Liver (tissue), 9 donors: Measurements from ENCODE around the gene WDR49. TPM values are rescaled to one million over a fixed set of nuclear protein-coding genes. Genes with fewer than 3 reads are reported as not detected.

Source experiments
- DNase-seq: peaks from one replicate; pipeline ENCODE4 v3.0.0-alpha.2; 2017; ENCODE audit warnings: low spot score
- H3K27ac ChIP-seq, 2 donors: one replicate each; pipeline ENCODE4 v1.7.0; 2013; ENCODE audit warnings: inconsistent platforms in 2 of 2, low read length in 2 of 2, control low read depth in 1 of 2, low read depth in 1 of 2, mild to moderate bottlenecking in 1 of 2
- H3K27me3 ChIP-seq, 4 donors: one replicate each; pipeline versions ENCODE4 v1.6.1 to v1.7.0; 2013; ENCODE audit warnings: low read length in 3 of 4, inconsistent platforms in 1 of 4, mild to moderate bottlenecking in 1 of 4, moderate library complexity in 1 of 4; ENCODE audit not compliant: control insufficient read depth in 4 of 4, insufficient read depth in 4 of 4
- H3K36me3 ChIP-seq, 4 donors: one replicate each; pipeline versions ENCODE4 v1.6.1 to v1.7.0; 2013; ENCODE audit warnings: low read length in 3 of 4, mild to moderate bottlenecking in 3 of 4, low read depth in 1 of 4, moderate library complexity in 1 of 4; ENCODE audit not compliant: control insufficient read depth in 4 of 4, insufficient read depth in 3 of 4
- H3K4me1 ChIP-seq, 4 donors: one replicate each; pipeline versions ENCODE4 v1.6.1 to v1.7.0; 2013; ENCODE audit warnings: low read length in 3 of 4, mild to moderate bottlenecking in 3 of 4, moderate library complexity in 1 of 4; ENCODE audit not compliant: control insufficient read depth in 4 of 4, insufficient read depth in 4 of 4
- H3K4me3 ChIP-seq, 3 donors: one replicate each; pipeline versions ENCODE4 v1.6.1 to v1.7.0; 2013; ENCODE audit warnings: low read length in 3 of 3, control low read depth in 1 of 3, low read depth in 1 of 3, mild to moderate bottlenecking in 1 of 3
- H3K9ac ChIP-seq, 2 donors: one replicate each; pipeline ENCODE4 v1.7.0; 2013; ENCODE audit warnings: low read length in 2 of 2, mild to moderate bottlenecking in 2 of 2, moderate library complexity in 2 of 2, control low read depth in 1 of 2, low read depth in 1 of 2
- H3K9me3 ChIP-seq, 4 donors: one replicate each; pipeline versions ENCODE4 v1.6.1 to v1.7.0; 2013; ENCODE audit warnings: low read length in 3 of 4; ENCODE audit not compliant: control insufficient read depth in 4 of 4
- CTCF ChIP-seq: fragments of 150-350 bp; IDR thresholded peaks from 2 replicates; pipeline ENCODE4 v1.5.1; 2017; ENCODE audit warnings: improper control_type of control experiment, low read depth, low read length; ENCODE audit not compliant: missing input control
- EGR1 ChIP-seq, 2 donors: IDR thresholded peaks; 2 replicates each; pipeline ENCODE4 v1.6.1; 2016 to 2018; ENCODE audit warnings: antibody characterized with exemption in 2 of 2, low read depth in 2 of 2
- FOXA1 ChIP-seq: IDR thresholded peaks from 2 replicates; pipeline ENCODE4 v1.6.1; 2016; ENCODE audit warnings: antibody characterized with exemption
- FOXA2 ChIP-seq: IDR thresholded peaks from 2 replicates; pipeline ENCODE4 v1.6.1; 2016; ENCODE audit warnings: antibody characterized with exemption
- GABPA ChIP-seq, 2 donors: IDR thresholded peaks in 1 of 2; conservative IDR thresholded peaks in 1 of 2; 2 replicates each; pipeline ENCODE4 v1.6.1; 2016; ENCODE audit warnings: antibody characterized with exemption in 2 of 2, mild to moderate bottlenecking in 1 of 2, moderate library complexity in 1 of 2
- HNF4A ChIP-seq, 2 donors: conservative IDR thresholded peaks; 2 replicates each; pipeline ENCODE4 v1.6.1; 2016; ENCODE audit warnings: antibody characterized with exemption in 2 of 2, mild to moderate bottlenecking in 2 of 2
- HNF4G ChIP-seq: IDR thresholded peaks from 2 replicates; pipeline ENCODE4 v1.6.1; 2016; ENCODE audit warnings: antibody characterized with exemption
- JUND ChIP-seq, 2 donors: IDR thresholded peaks; 2 replicates each; pipeline ENCODE4 v1.6.1; 2016; ENCODE audit warnings: antibody characterized with exemption in 2 of 2
- NR2F2 ChIP-seq: IDR thresholded peaks from 2 replicates; pipeline ENCODE4 v1.6.1; 2016; ENCODE audit warnings: antibody characterized with exemption
- REST ChIP-seq: IDR thresholded peaks from 2 replicates; pipeline ENCODE4 v1.6.1; 2016; ENCODE audit warnings: antibody characterized with exemption, mild to moderate bottlenecking
- RXRA ChIP-seq, 2 donors: IDR thresholded peaks; 2 replicates each; pipeline ENCODE4 v1.6.1; 2017 to 2018; ENCODE audit warnings: antibody characterized with exemption in 2 of 2, mild to moderate bottlenecking in 1 of 2
- SP1 ChIP-seq: IDR thresholded peaks from 2 replicates; pipeline ENCODE4 v1.6.1; 2018; ENCODE audit warnings: antibody characterized with exemption, mild to moderate bottlenecking
- TAF1 ChIP-seq: conservative IDR thresholded peaks from 2 replicates; pipeline ENCODE4 v1.6.1; 2016; ENCODE audit warnings: antibody characterized with exemption, mild to moderate bottlenecking
- YY1 ChIP-seq: IDR thresholded peaks from 2 replicates; pipeline ENCODE4 v1.6.1; 2016; ENCODE audit warnings: antibody characterized with exemption, mild to moderate bottlenecking
- WGBS: extraction: QIAGEN DNeasy Blood & Tissue Kit; methylation state at CpG from one replicate; pipeline ENCODE4 v1.1.7; 2013; 5-methylcytosine and 5-hydroxymethylcytosine counted together
- polyA plus RNA-seq, 2 donors: library from polyadenylated mRNA; stranded (reverse) in 1 of 2; unstranded in 1 of 2; fragments of 200-250 nt in 1 of 2; fragments of >200 nt in 1 of 2; fragmentation: Nextera tagmentation in 1 of 2; extraction: Ambion mirVana in 1 of 2; gene quantifications; one replicate each; pipeline versions ENCODE4 v1.2.1 to v1.2.3, GENCODE V29; 2013 to 2015
- total RNA-seq, 2 donors: library from RNA; depleted of rRNA; stranded (reverse); fragments of >200 nt; gene quantifications; one replicate each; pipeline ENCODE4 v1.2.3, GENCODE V29; 2014
- TF ChIP-seq, protein P1 (sequence below): IDR thresholded peaks from 2 replicates; pipeline ENCODE4 v1.6.1; 2016; ENCODE audit warnings: antibody characterized with exemption
- TF ChIP-seq, protein P2 (sequence below): IDR thresholded peaks from 2 replicates; pipeline ENCODE4 v1.6.1; 2016; ENCODE audit warnings: antibody characterized with exemption
- TF ChIP-seq, protein P3 (sequence below): IDR thresholded peaks from 2 replicates; pipeline ENCODE4 v1.6.1; 2016; ENCODE audit warnings: antibody characterized with exemption
- donor health status: healthy.
- donor health status: healthy.
- donor health status: healthy.
- donor health status: healthy.
- donor health status: healthy.

Gene WDR49
- total and polyA plus RNA-seq, 4 donors: 0.23 to 0.42 TPM; not detected in 2

GRCh38 chr3:167679526-167679925, 25.8 kb upstream of the WDR49 start (continued):
- no peak for TF ChIP-seq CTCF
- TF ChIP-seq JUND (IDR thresholded peaks at IDR 0.05): no peak
- TF ChIP-seq HNF4A (conservative IDR thresholded peaks at IDR 0.05): no peak
- no peak for TF ChIP-seq YY1
- TF ChIP-seq FOXA1: no peak
- no peak for TF ChIP-seq GABPA (IDR thresholded peaks at IDR 0.05 in 1 of 2, conservative IDR thresholded peaks at IDR 0.05 in 1 of 2)
- no peak for TF ChIP-seq FOXA2
- no peak for TF ChIP-seq NR2F2
- TF ChIP-seq, protein P1, sequence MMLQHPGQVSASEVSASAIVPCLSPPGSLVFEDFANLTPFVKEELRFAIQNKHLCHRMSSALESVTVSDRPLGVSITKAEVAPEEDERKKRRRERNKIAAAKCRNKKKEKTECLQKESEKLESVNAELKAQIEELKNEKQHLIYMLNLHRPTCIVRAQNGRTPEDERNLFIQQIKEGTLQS: no peak

DNA sequence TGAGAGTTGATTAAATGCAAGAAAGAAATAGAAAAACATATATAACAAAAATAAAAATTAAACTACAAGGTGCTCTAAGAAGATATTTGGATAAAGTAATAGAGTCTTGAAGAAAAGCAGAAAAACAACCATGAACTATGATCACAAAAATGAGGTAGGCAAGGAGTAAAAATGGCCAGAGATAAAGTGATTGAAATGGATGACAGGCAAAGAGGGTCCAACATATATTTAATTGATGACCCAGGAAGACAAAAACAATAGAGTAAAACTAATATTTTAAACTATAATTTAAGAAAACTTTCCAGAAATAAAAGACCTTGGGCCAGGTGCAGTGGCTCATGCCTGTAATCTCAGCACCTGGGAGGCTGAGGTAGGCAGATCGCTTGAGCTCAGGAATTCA, 22.1 kb upstream of the WDR49 start:
- Histone ChIP-seq H3K4me3 (no peak overlapping the region), H3K27ac (no peak overlapping the region), H3K36me3 (peaks cover 0 to 8% (median 7%) of the 10 kb centered on the region in 4 donors), H3K4me1 (no peaks in the 10 kb centered on the region), H3K27me3 (no peaks in the 10 kb centered on the region), H3K9me3 (peaks cover 0 to 16% (median 4%) of the 10 kb centered on the region in 4 donors), H3K9ac (no peak overlapping the region)
- WGBS: 97% methylated on average over 1 of the region's 1 CpG
- DNase-seq: no peak
- TF ChIP-seq CTCF (no peak), EGR1 (IDR thresholded peaks at IDR 0.05; ENCODE audit: low read depth in 2 of 2) (no peak), YY1 (no peak), SP1 (no peak), JUND (IDR thresholded peaks at IDR 0.05) (no peak), HNF4G (no peak), HNF4A (conservative IDR thresholded peaks at IDR 0.05) (no peak), REST (no peak), TAF1 (no peak), NR2F2 (no peak), RXRA (IDR thresholded peaks at IDR 0.05) (no peak), FOXA1 (no peak), GABPA (IDR thresholded peaks at IDR 0.05 in 1 of 2, conservative IDR thresholded peaks at IDR 0.05 in 1 of 2) (no peak), FOXA2 (no peak)
- TF ChIP-seq, protein P1: no peak
- TF ChIP-seq, protein P2, sequence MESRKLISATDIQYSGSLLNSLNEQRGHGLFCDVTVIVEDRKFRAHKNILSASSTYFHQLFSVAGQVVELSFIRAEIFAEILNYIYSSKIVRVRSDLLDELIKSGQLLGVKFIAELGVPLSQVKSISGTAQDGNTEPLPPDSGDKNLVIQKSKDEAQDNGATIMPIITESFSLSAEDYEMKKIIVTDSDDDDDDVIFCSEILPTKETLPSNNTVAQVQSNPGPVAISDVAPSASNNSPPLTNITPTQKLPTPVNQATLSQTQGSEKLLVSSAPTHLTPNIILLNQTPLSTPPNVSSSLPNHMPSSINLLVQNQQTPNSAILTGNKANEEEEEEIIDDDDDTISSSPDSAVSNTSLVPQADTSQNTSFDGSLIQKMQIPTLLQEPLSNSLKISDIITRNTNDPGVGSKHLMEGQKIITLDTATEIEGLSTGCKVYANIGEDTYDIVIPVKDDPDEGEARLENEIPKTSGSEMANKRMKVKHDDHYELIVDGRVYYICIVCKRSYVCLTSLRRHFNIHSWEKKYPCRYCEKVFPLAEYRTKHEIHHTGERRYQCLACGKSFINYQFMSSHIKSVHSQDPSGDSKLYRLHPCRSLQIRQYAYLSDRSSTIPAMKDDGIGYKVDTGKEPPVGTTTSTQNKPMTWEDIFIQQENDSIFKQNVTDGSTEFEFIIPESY: no peak
- TF ChIP-seq, protein P3, sequence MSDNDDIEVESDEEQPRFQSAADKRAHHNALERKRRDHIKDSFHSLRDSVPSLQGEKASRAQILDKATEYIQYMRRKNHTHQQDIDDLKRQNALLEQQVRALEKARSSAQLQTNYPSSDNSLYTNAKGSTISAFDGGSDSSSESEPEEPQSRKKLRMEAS: no peak
